ENCODE measurements around the gene UNC13B. TPM values are rescaled to one million over a fixed set of nuclear protein-coding genes. Genes with fewer than 3 reads are reported as not detected.

Gene UNC13B
- total RNA-seq, 1 experiment from 2014 or later = 19.7 TPM

DNA sequence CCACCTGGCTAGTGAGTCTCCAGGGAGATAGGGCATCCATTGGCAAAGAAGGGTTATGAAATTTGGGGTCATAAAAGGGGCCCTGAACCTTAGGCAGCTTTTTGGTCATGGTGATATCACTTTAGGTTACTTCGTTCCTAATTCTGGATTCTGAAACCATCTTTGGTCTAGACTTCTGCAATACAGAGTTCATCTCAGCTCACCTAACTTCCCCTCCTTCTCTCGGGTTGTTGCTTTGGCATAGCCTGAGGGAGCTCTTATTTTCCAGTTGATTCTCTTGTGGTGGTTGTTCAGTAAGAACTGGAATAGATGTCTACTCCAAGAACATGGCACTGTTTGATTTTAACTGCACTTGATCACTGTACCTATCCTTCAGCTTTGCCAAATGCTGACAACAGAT is 179.2 kb downstream of the UNC13B start:
- ChIA-PET CTCF (no interaction called here), POLR2A (interaction anchor here (0.5 kb wide), 1 partner anchor 224 kb away, joined by 4 read pairs; no protein-coding TSS in a partner anchor)
- Mint-ChIP-seq H3K4me1 (ENCODE audit: low read depth, unreplicated experiment) (no peaks in the 10 kb centered on the region), H3K27me3 (ENCODE audit: insufficient read depth, unreplicated experiment) (no peaks in the 10 kb centered on the region), H3K36me3 (ENCODE audit: insufficient read depth, unreplicated experiment) (peaks cover 3% of the 10 kb centered on the region), H3K4me3 (ENCODE audit: unreplicated experiment) (no peak overlapping the region), H3K27ac (ENCODE audit: unreplicated experiment) (no peak overlapping the region), H3K9me3 (ENCODE audit: unreplicated experiment) (no peaks in the 10 kb centered on the region)
- H3K4me1 ChIP-seq = no peaks in the 10 kb centered on the region
- no peak for DNase-seq
- intact Hi-C loops (cut with micrococcal nuclease; ENCODE audit: unreplicated experiment) = no loop called here
- H3K27me3 ChIP-seq (replicated peaks; ENCODE audit: control insufficient read depth, insufficient read depth, low read length) = no peaks in the 10 kb centered on the region
- no TSS peak for BruUV-seq (replicated peaks)
- H3K9me3 ChIP-seq = no peaks in the 10 kb centered on the region
- no peak overlapping the region for H3K4me3 ChIP-seq (ENCODE audit: low read depth, low read length)
- H3K36me3 ChIP-seq (ENCODE audit: control insufficient read depth, insufficient read depth, low read length) = no peaks in the 10 kb centered on the region
- TF ChIP-seq, protein P1, sequence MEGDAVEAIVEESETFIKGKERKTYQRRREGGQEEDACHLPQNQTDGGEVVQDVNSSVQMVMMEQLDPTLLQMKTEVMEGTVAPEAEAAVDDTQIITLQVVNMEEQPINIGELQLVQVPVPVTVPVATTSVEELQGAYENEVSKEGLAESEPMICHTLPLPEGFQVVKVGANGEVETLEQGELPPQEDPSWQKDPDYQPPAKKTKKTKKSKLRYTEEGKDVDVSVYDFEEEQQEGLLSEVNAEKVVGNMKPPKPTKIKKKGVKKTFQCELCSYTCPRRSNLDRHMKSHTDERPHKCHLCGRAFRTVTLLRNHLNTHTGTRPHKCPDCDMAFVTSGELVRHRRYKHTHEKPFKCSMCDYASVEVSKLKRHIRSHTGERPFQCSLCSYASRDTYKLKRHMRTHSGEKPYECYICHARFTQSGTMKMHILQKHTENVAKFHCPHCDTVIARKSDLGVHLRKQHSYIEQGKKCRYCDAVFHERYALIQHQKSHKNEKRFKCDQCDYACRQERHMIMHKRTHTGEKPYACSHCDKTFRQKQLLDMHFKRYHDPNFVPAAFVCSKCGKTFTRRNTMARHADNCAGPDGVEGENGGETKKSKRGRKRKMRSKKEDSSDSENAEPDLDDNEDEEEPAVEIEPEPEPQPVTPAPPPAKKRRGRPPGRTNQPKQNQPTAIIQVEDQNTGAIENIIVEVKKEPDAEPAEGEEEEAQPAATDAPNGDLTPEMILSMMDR (IDR thresholded peaks at IDR 0.05; ENCODE audit: insufficient read depth in 1 of 2, low read depth in 1 of 2, low read length in 1 of 2, severe bottlenecking in 1 of 2, unreplicated experiment in 1 of 2) = no peak

DNA sequence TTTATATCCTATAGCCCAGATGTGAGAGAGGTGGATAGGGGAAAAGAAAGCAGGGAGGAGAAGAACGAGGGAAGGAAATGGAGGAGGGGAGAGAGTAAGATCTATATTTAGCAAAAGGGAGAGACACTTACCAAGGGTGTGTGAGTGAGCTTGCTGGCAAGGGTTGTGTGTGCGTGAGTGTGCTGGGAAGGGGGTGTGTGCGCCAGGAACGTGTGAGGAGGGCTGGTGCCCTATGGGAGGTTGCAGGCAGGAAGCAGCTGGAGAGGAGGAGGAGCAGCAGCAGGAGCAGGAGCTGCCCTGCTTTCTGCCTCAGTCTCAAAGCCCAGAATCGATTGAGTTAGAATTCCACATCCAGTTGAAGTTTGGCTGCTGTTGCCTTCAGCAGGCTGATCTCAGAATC is 179.8 kb downstream of the UNC13B start:
- Histone ChIP-seq H3K36me3 (ENCODE audit: control insufficient read depth, insufficient read depth, low read length) (no peaks in the 10 kb centered on the region), H3K4me3 (ENCODE audit: low read depth, low read length) (no peak overlapping the region), H3K27me3 (replicated peaks; ENCODE audit: control insufficient read depth, insufficient read depth, low read length) (no peaks in the 10 kb centered on the region), H3K9me3 (no peaks in the 10 kb centered on the region), H3K4me1 (no peaks in the 10 kb centered on the region)
- ChIA-PET CTCF (no interaction called here), POLR2A (no interaction called here)
- no peak for DNase-seq
- Mint-ChIP-seq H3K27ac (ENCODE audit: unreplicated experiment) (no peak overlapping the region), H3K4me1 (ENCODE audit: low read depth, unreplicated experiment) (no peaks in the 10 kb centered on the region), H3K36me3 (ENCODE audit: insufficient read depth, unreplicated experiment) (no peaks in the 10 kb centered on the region), H3K4me3 (ENCODE audit: unreplicated experiment) (no peak overlapping the region), H3K9me3 (ENCODE audit: unreplicated experiment) (no peaks in the 10 kb centered on the region), H3K27me3 (ENCODE audit: insufficient read depth, unreplicated experiment) (no peaks in the 10 kb centered on the region)
- no TSS peak for BruUV-seq (replicated peaks)
- intact Hi-C loops (cut with micrococcal nuclease; ENCODE audit: unreplicated experiment) = no loop called here
- TF ChIP-seq, protein P1 (IDR thresholded peaks at IDR 0.05; ENCODE audit: insufficient read depth in 1 of 2, low read depth in 1 of 2, low read length in 1 of 2, severe bottlenecking in 1 of 2, unreplicated experiment in 1 of 2) = no peak

DNA sequence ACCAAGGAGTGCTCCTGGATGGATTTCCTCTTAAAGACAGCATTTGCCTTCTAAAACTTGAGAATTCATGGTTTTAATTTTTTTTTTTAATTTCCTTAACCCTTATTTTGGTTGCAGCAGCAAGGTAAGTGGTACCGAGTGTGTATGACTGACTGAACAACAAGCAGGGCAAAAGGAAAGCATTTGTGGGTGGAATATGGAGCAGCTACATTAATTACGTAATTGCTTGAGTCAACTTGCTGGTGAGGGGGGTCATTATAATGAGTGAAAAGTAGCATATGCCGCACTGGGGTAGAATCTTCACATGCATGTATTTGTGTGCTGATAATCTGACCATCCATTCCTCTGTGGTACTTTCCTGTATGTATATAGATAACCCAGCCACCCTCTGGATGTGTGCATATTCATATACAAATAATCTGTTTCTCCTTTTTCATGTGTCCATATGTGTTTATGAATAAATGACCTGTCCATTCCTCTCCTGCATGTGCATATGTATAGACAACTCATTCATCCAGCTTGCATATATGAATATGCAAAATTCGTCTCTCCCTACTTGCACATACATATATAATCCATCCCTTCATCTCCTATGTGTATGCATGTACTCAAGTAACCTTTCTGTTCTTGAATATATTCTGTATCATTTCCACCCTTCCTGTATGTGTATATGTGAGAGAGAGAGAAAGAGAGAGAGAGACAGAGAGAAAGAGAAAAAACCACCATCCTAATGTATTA is 180.6 kb downstream of the UNC13B start:
- H3K27ac Mint-ChIP-seq (ENCODE audit: unreplicated experiment) = no peak overlapping the region
- no peaks in the 10 kb centered on the region for H3K36me3 Mint-ChIP-seq (ENCODE audit: insufficient read depth, unreplicated experiment)
- H3K4me3 Mint-ChIP-seq (ENCODE audit: unreplicated experiment) = no peak overlapping the region
- no peak overlapping the region for H3K4me3 ChIP-seq (ENCODE audit: low read depth, low read length)
- ChIA-PET CTCF (no interaction called here), POLR2A (no interaction called here)
- no peaks in the 10 kb centered on the region for H3K9me3 Mint-ChIP-seq (ENCODE audit: unreplicated experiment)
- DNase-seq = no peak
- no peaks in the 10 kb centered on the region for H3K36me3 ChIP-seq (ENCODE audit: control insufficient read depth, insufficient read depth, low read length)
- no peaks in the 10 kb centered on the region for H3K9me3 ChIP-seq
- H3K27me3 Mint-ChIP-seq (ENCODE audit: insufficient read depth, unreplicated experiment) = no peaks in the 10 kb centered on the region
- no peaks in the 10 kb centered on the region for H3K4me1 ChIP-seq
- no peaks in the 10 kb centered on the region for H3K27me3 ChIP-seq (replicated peaks; ENCODE audit: control insufficient read depth, insufficient read depth, low read length)
- TF ChIP-seq, protein P1 (IDR thresholded peaks at IDR 0.05; ENCODE audit: insufficient read depth in 1 of 2, low read depth in 1 of 2, low read length in 1 of 2, severe bottlenecking in 1 of 2, unreplicated experiment in 1 of 2) = no peak
- intact Hi-C loops (cut with micrococcal nuclease; ENCODE audit: unreplicated experiment) = no loop called here
- no peaks in the 10 kb centered on the region for H3K4me1 Mint-ChIP-seq (ENCODE audit: low read depth, unreplicated experiment)
- no TSS peak for BruUV-seq (replicated peaks)

All from Caco-2 (cell line).